Measurements from ENCODE around the gene CBX2.
A peak's percentile ranks its signal among the peaks of the same experiment; 100 is the strongest.

Gene CBX2

DNA sequence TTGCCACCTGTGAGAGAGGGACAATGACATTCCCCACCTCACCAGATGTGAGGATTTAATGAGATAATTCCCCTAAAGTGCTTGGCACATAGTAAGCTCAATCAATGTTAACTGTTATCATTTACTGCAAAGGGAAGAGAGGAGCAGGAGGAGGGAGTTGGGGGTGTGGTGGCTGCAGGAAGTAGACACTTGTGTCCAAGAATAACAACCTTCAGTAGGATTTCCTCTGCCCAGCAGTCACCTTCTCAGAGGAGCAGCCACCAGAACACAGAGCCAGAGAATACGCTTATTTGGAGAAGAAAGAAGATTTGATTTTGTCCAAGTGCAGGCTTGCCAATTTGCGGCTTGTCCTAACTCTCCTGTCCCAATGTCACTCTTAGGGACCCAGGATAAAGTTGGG lies 51.1 kb downstream of the CBX2 start:
- peaks cover 52% of the 10 kb centered on the region for H4K20me1 ChIP-seq
- peaks cover 6% of the 10 kb centered on the region for H3K36me3 ChIP-seq
- 0 out of 2 replicates have a peak overlapping the region, but pooled peaks have one; percentile 22 for H3K27ac ChIP-seq
- no peak for TF ChIP-seq Cebpa-rat (IDR thresholded peaks at IDR 0.05)
- no peaks in the 10 kb centered on the region for H3K27me3 ChIP-seq
- no peak overlapping the region for H3K4me3 ChIP-seq
- no peak overlapping the region for H3K9ac ChIP-seq
- peaks cover 76% of the 10 kb centered on the region for H3K4me1 ChIP-seq
- peak overlapping the region; percentile 94 for H3K4me2 ChIP-seq
- H3K9me3 ChIP-seq: no peaks in the 10 kb centered on the region

DNA sequence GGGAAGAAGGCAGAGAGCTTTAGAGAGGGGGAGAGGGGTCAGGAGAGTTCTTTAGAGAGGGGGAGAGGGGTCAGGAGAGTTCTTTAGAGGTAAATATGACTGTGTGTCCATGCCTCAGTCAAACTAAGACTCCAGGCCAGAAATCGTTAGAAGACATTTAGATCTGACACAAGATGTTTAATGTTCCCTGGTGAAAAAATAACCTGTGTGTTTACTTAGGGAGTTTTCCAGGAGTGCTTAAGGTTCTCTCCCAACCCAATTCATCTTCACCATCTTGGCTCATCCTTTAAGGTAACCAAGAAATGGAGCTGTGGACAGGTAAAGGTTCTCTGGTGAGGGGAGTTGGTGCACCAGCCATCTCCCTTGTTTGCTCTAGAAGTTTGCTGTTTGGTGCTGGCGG lies 51.5 kb downstream of the CBX2 start:
- peak overlapping the region; percentile 94 for H3K4me2 ChIP-seq
- no peak overlapping the region for H3K4me3 ChIP-seq
- no peaks in the 10 kb centered on the region for H3K27me3 ChIP-seq
- no peak for TF ChIP-seq Cebpa-rat (IDR thresholded peaks at IDR 0.05)
- 0 out of 2 replicates have a peak overlapping the region, but pooled peaks have one; percentile 22 for H3K27ac ChIP-seq
- no peaks in the 10 kb centered on the region for H3K9me3 ChIP-seq
- H3K4me1 ChIP-seq: peaks cover 80% of the 10 kb centered on the region
- peaks cover 11% of the 10 kb centered on the region for H3K36me3 ChIP-seq
- no peak overlapping the region for H3K9ac ChIP-seq
- H4K20me1 ChIP-seq: peaks cover 57% of the 10 kb centered on the region

DNA sequence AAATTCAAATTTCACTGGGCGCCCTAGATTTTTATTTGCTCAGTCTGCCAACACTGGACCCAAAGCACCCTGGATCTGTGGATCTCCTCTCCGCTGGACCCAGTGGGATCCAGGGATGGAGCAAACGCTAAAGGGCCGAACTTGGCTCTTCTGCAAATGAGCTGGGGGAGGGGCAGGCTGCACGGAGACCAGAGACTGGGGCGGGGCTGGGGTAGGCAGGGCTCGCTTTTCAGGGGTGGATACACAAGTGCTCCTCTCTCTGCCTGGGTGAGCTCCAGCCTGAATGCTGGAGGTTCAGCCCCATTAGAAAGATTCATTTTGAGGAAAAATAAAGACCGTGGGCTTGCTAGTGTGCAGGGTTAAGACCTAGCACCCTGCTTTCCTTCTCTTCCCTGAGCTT lies 52.4 kb downstream of the CBX2 start:
- Histone ChIP-seq H3K9me3 (no peaks in the 10 kb centered on the region), H3K27ac (no peak overlapping the region), H3K4me1 (peaks cover 88% of the 10 kb centered on the region), H3K27me3 (no peaks in the 10 kb centered on the region), H3K36me3 (peaks cover 19% of the 10 kb centered on the region), H3K4me2 (peak overlapping the region; percentile 94), H3K4me3 (no peak overlapping the region), H4K20me1 (peaks cover 65% of the 10 kb centered on the region), H3K9ac (no peak overlapping the region)
- TF ChIP-seq Cebpa-rat (IDR thresholded peaks at IDR 0.05): no peak

GRCh38 chr17:79830763-79831264 lies 52.9 kb downstream of the CBX2 start:
- H3K27me3 ChIP-seq: no peaks in the 10 kb centered on the region
- no peak overlapping the region for H3K9ac ChIP-seq
- no peaks in the 10 kb centered on the region for H3K9me3 ChIP-seq
- peaks cover 70% of the 10 kb centered on the region for H4K20me1 ChIP-seq
- H3K4me3 ChIP-seq: no peak overlapping the region
- no peak for TF ChIP-seq Cebpa-rat (IDR thresholded peaks at IDR 0.05)
- H3K27ac ChIP-seq: no peak overlapping the region
- peak overlapping the region; percentile 94 for H3K4me2 ChIP-seq
- H3K36me3 ChIP-seq: peaks cover 25% of the 10 kb centered on the region
- H3K4me1 ChIP-seq: peaks cover 93% of the 10 kb centered on the region

DNA sequence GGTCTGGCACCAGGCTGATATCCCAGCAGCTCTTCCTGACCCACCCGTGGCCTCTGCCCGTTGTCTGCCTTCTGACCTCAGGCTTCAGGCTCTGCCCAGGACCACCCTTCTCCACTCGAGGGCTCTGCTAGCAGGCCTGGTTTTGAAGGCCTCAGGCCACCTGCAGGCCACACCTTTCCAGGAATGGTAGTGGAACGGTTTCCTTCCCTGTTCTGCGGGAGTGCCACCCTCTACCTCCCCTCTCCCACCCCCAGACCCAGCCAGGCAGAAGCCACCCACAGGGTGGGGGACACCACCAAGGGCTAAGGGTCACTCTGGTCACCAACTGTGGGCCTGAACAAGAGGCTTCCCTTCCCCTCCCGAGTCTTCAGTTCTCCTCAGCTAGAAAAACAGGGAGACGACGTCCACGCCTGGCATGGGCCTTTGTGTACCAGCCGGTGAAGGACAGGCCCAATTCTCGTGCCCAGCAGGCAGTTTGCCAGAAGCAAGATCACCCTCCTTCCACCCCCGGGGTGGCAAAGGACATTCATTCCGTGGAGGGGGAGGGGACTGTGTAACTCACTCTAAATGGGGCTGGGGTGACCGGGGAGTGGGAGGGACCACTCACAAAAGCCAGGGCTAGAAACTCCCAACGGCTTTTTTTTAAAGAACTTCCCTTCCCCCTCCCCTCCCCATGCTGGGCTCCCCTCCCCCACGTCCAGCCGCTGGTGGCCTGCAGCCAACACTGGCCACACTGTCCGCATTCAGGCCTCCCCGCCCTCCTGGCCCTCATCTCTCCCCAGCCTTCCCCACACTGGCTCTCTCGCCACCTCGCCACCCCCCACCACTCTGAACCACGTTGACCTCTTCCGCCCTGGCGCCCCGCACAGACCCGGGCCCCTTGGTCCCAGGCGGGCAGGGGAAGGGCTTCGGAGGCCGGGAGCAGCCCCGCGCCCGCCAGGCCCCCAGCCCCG lies 53.6 kb downstream of the CBX2 start:
- Histone ChIP-seq H3K4me1 (peaks cover 93% of the 10 kb centered on the region), H3K36me3 (peaks cover 27% of the 10 kb centered on the region), H3K9ac (peak overlapping the region; percentile 73), H3K9me3 (no peaks in the 10 kb centered on the region), H4K20me1 (peaks cover 78% of the 10 kb centered on the region), H3K27ac (peak overlapping the region; percentile 80), H3K27me3 (no peaks in the 10 kb centered on the region), H3K4me2 (peak overlapping the region; percentile 94), H3K4me3 (peak overlapping the region; percentile 54)
- no peak for TF ChIP-seq Cebpa-rat (IDR thresholded peaks at IDR 0.05)

GRCh38 chr17:79832218-79833109 lies 54.5 kb downstream of the CBX2 start:
- H3K9ac ChIP-seq: peak overlapping the region; percentile 73
- H3K27ac ChIP-seq: peak overlapping the region; percentile 80
- TF ChIP-seq Cebpa-rat (IDR thresholded peaks at IDR 0.05): no peak
- H3K9me3 ChIP-seq: no peaks in the 10 kb centered on the region
- peaks cover 87% of the 10 kb centered on the region for H3K4me1 ChIP-seq
- peaks cover 27% of the 10 kb centered on the region for H3K36me3 ChIP-seq
- peaks cover 87% of the 10 kb centered on the region for H4K20me1 ChIP-seq
- H3K4me2 ChIP-seq: peak overlapping the region; percentile 94
- H3K4me3 ChIP-seq: peak overlapping the region; percentile 54
- no peaks in the 10 kb centered on the region for H3K27me3 ChIP-seq

DNA sequence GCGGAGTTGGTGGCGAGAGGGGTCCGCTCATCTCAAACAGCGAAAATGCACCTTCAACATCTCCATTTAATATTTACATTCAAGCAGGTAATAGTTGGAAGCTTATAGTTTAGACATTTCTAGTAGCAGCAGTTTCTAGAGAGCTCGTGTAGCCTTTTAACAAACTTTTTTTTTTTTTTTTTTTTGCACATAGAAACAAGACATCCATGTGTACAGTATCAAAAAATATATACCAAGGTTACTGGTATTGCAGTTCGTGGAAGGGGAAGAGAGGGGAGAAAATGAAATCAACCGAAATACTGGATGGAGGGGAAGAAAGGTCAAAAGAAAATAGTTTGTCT lies 55.1 kb downstream of the CBX2 start:
- Histone ChIP-seq H3K27me3 (no peaks in the 10 kb centered on the region), H3K9ac (no peak overlapping the region), H3K4me2 (peak overlapping the region; percentile 94), H3K36me3 (peaks cover 27% of the 10 kb centered on the region), H3K27ac (no peak overlapping the region), H3K4me1 (peaks cover 86% of the 10 kb centered on the region), H4K20me1 (peaks cover 93% of the 10 kb centered on the region), H3K9me3 (no peaks in the 10 kb centered on the region), H3K4me3 (no peak overlapping the region)
- TF ChIP-seq Cebpa-rat (IDR thresholded peaks at IDR 0.05): no peak

- Histone ChIP-seq H3K4me2 (peak overlapping the region; percentile 100), H3K4me1 (peaks cover 77% of the 10 kb centered on the region), H3K9me3 (no peaks in the 10 kb centered on the region), H3K9ac (no peak overlapping the region), H3K27me3 (no peaks in the 10 kb centered on the region), H3K27ac (no peak overlapping the region), H4K20me1 (peaks cover 93% of the 10 kb centered on the region), H3K36me3 (peaks cover 27% of the 10 kb centered on the region), H3K4me3 (no peak overlapping the region)
- no peak for TF ChIP-seq Cebpa-rat (IDR thresholded peaks at IDR 0.05)
These were observed 56.0 kb downstream of the CBX2 start for GRCh38 chr17:79833744-79834564.
